SHP77 (cell line): ENCODE results near the gene COL20A1.

Experiments
- DNase-seq, 2 experiments: peaks; one replicate each; lab custom pipeline; 2025; lab: John Stamatoyannopoulos, UW

Gene COL20A1

GRCh38 chr20:63261060-63261794 is 31.8 kb upstream of the COL20A1 start:
- DNase-seq, result no peak

GRCh38 chr20:63261795-63262528 is 31.0 kb upstream of the COL20A1 start:
- no peak for DNase-seq

GRCh38 chr20:63262836-63263235 is 30.1 kb upstream of the COL20A1 start:
- no peak for DNase-seq

- no peak for DNase-seq
Measured at GRCh38 chr20:63264000-63264399, 29.0 kb upstream of the COL20A1 start.

- no peak for DNase-seq
Measured at GRCh38 chr20:63264519-63264918, 28.5 kb upstream of the COL20A1 start.

GRCh38 chr20:63265891-63266515 is 27.0 kb upstream of the COL20A1 start:
- no peak for DNase-seq

- no peak for DNase-seq
Measured at GRCh38 chr20:63267691-63268090, 25.3 kb upstream of the COL20A1 start.

- no peak for DNase-seq
Measured at GRCh38 chr20:63268256-63268655, 24.7 kb upstream of the COL20A1 start.

- DNase-seq, result no peak
Measured at GRCh38 chr20:63268671-63269439, 24.1 kb upstream of the COL20A1 start.

- no peak for DNase-seq
Measured at GRCh38 chr20:63269724-63270123, 23.3 kb upstream of the COL20A1 start.

GRCh38 chr20:63270606-63271325 is 22.2 kb upstream of the COL20A1 start:
- DNase-seq, result no peak

- DNase-seq, result peak; percentile 94 to 99
Measured at GRCh38 chr20:63272105-63273058, 20.6 kb upstream of the COL20A1 start, which contains the start of gene ARFGAP1. Gene ARFGAP1, plus strand, starts transcription at chr20:63272813. Its CDS starts 2,768 bp downstream, at chr20:63275581.

GRCh38 chr20:63273059-63273579 is 19.9 kb upstream of the COL20A1 start:
- no peak for DNase-seq

GRCh38 chr20:63273635-63274380 is 19.2 kb upstream of the COL20A1 start:
- DNase-seq, result no peak

- DNase-seq, result no peak
Measured at GRCh38 chr20:63274381-63275228, 18.4 kb upstream of the COL20A1 start.

- DNase-seq, result no peak
Measured at GRCh38 chr20:63275825-63276224, 17.2 kb upstream of the COL20A1 start.

- DNase-seq, result no peak
Measured at GRCh38 chr20:63276956-63277355, 16.0 kb upstream of the COL20A1 start.
